SK-N-SH (cell line): ENCODE data around the gene INO80D. TPM values are rescaled to one million over a fixed set of nuclear protein-coding genes. Genes with fewer than 3 reads are reported as not detected.

ENCODE experiments used
- CTCF ChIA-PET: fragments of 300-600, 350-600 bp; formaldehyde crosslinking; extraction: SDS; loops from one replicate; lab custom pipeline; 2021; lab: Yijun Ruan, JAX
- POLR2A ChIA-PET: fragments of 350-600 bp; sonication (Branson Sonifier 250); formaldehyde crosslinking; extraction: SDS; loops from one replicate; lab custom pipeline; 2020; ENCODE audit warnings: antibody characterized with exemption, inconsistent platforms; lab: Yijun Ruan, JAX
- DNase-seq: peaks from one replicate; pipeline ENCODE4 v3.0.0; 2012
- H2AFZ ChIP-seq: fragments of 200-600 bp; sonication (generic); 2 replicates; pipeline ENCODE4 v1.8.1; 2016; ENCODE audit warnings: antibody characterized with exemption, mild to moderate bottlenecking, low read depth
- H3F3A ChIP-seq: fragments of 200-600 bp; sonication (generic); replicated peaks from 2 replicates; pipeline ENCODE3; 2016; ENCODE audit warnings: antibody characterized with exemption, mild to moderate bottlenecking; ENCODE audit not compliant: insufficient read depth
- H3K27ac ChIP-seq, 2 experiments: fragments of 200-500 bp in 1 of 2; fragments of 200-600 bp in 1 of 2; sonication (Bioruptor generic) in 1 of 2; sonication (generic), shearing (Covaris generic) in 1 of 2; 2 replicates each; pipeline versions ENCODE4 v1.5.1 to v1.6.1; 2014 to 2016; ENCODE audit warnings: low read depth in 2 of 2, inconsistent platforms in 1 of 2, low read length in 1 of 2, mild to moderate bottlenecking in 1 of 2, mixed read lengths in 1 of 2
- H3K27me3 ChIP-seq: fragments of 200-600 bp; sonication (generic), shearing (Covaris generic); 2 replicates; pipeline ENCODE4 v1.6.1; 2016; ENCODE audit warnings: mixed run types; ENCODE audit not compliant: insufficient read depth
- H3K36me3 ChIP-seq, 2 experiments: fragments of 200-500 bp in 1 of 2; fragments of 200-600 bp in 1 of 2; sonication (Bioruptor generic) in 1 of 2; sonication (generic) in 1 of 2; replicated peaks in 1 of 2; 2 replicates each; pipeline versions ENCODE3 to v1.5.1; 2014 to 2016; ENCODE audit warnings: low read length in 1 of 2, mild to moderate bottlenecking in 1 of 2; ENCODE audit not compliant: insufficient read depth in 2 of 2, control insufficient read depth in 1 of 2
- H3K4me1 ChIP-seq, 2 experiments: fragments of 200-500 bp in 1 of 2; fragments of 200-600 bp in 1 of 2; sonication (Bioruptor generic) in 1 of 2; sonication (generic), shearing (Covaris generic) in 1 of 2; 2 replicates each; pipeline versions ENCODE4 v1.5.1 to v1.6.1; 2014 to 2016; ENCODE audit warnings: low read depth in 1 of 2, low read length in 1 of 2, mixed run types in 1 of 2; ENCODE audit not compliant: insufficient read depth in 2 of 2, control insufficient read depth in 1 of 2
- H3K4me2 ChIP-seq: fragments of 200-600 bp; sonication (generic), shearing (Covaris generic); 2 replicates; pipeline ENCODE4 v1.6.1; 2017; ENCODE audit warnings: mixed run types
- H3K4me3 ChIP-seq, 2 experiments: fragments of 200-500 bp in 1 of 2; fragments of 200-600 bp in 1 of 2; sonication (Bioruptor generic) in 1 of 2; sonication (generic), shearing (Covaris generic) in 1 of 2; 2 replicates each; pipeline versions ENCODE4 v1.5.1 to v1.8.1; 2014 to 2016; ENCODE audit warnings: low read depth in 2 of 2, inconsistent platforms in 1 of 2, low read length in 1 of 2, mild to moderate bottlenecking in 1 of 2, mixed read lengths in 1 of 2, moderate library complexity in 1 of 2
- H3K79me2 ChIP-seq: fragments of 200-600 bp; sonication (generic); 2 replicates; pipeline ENCODE4 v1.8.1; 2017; ENCODE audit warnings: mild to moderate bottlenecking; ENCODE audit not compliant: insufficient read depth
- H3K9ac ChIP-seq: fragments of 200-600 bp; sonication (generic); 2 replicates; pipeline ENCODE4 v1.6.1; 2017; ENCODE audit warnings: mixed run types
- H3K9me2 ChIP-seq: fragments of 200-600 bp; sonication (generic); 2 replicates; pipeline ENCODE4 v1.6.1; 2017; ENCODE audit warnings: mixed run types
- H3K9me3 ChIP-seq: fragments of 200-600 bp; sonication (generic); 2 replicates; pipeline ENCODE4 v1.6.1; 2017; ENCODE audit warnings: mixed run types, mild to moderate bottlenecking, moderate library complexity
- H4K20me1 ChIP-seq: fragments of 200-600 bp; sonication (generic); 2 replicates; pipeline ENCODE4 v1.6.1; 2017; ENCODE audit warnings: mild to moderate bottlenecking, mixed run types; ENCODE audit not compliant: insufficient read depth
- CTCF ChIP-seq: fragments of 200-600 bp; sonication (generic); IDR thresholded peaks from 2 replicates; pipeline ENCODE4 v1.6.1; 2017; ENCODE audit warnings: antibody characterized with exemption, mild to moderate bottlenecking, moderate library complexity
- ELF1 ChIP-seq: IDR thresholded peaks from 2 replicates; pipeline ENCODE4 v1.4.0; 2012
- EZH2phosphoT487 ChIP-seq: fragments of 200-600 bp; sonication (generic); IDR thresholded peaks from 2 replicates; pipeline ENCODE4 v1.6.1; 2017; ENCODE audit warnings: low read depth, mixed run types, mild to moderate bottlenecking, antibody characterized with exemption, moderate library complexity, borderline replicate concordance
- FOXJ3 ChIP-seq: sonication (generic); formaldehyde crosslinking; IDR thresholded peaks from 2 replicates; pipeline ENCODE4 v1.5.1; 2020; ENCODE audit warnings: mild to moderate bottlenecking, missing genetic modification reagents
- FOXM1 ChIP-seq: IDR thresholded peaks from 2 replicates; pipeline ENCODE4 v1.4.0; 2012; ENCODE audit warnings: low read depth, mild to moderate bottlenecking
- GABPA ChIP-seq: IDR thresholded peaks from 2 replicates; pipeline ENCODE4 v1.4.0; 2012; ENCODE audit warnings: low read depth, mild to moderate bottlenecking
- IRF3 ChIP-seq: fragments of 150-350 bp; IDR thresholded peaks from 2 replicates; pipeline ENCODE4 v1.6.1; 2016; ENCODE audit warnings: mild to moderate bottlenecking, low read depth, low read length
- JUND ChIP-seq: IDR thresholded peaks from 2 replicates; pipeline ENCODE4 v1.4.0; 2012
- MXI1 ChIP-seq: IDR thresholded peaks from 2 replicates; pipeline ENCODE4 v1.6.1; 2012; ENCODE audit warnings: mild to moderate bottlenecking, low read depth, low read length, improper control_type of control experiment
- POLR2AphosphoS5 ChIP-seq: IDR thresholded peaks from 2 replicates; pipeline ENCODE4 v1.6.1; 2012; ENCODE audit warnings: low read depth, low read length
- RCOR1 ChIP-seq: fragments of 150-350 bp; IDR thresholded peaks from 2 replicates; pipeline ENCODE4 v1.6.1; 2017; ENCODE audit warnings: antibody characterized with exemption, low read length
- RFX5 ChIP-seq: IDR thresholded peaks from 2 replicates; pipeline ENCODE4 v1.6.1; 2012; ENCODE audit warnings: mild to moderate bottlenecking, improper control_type of control experiment, low read length
- RXRA ChIP-seq: IDR thresholded peaks from 2 replicates; pipeline ENCODE4 v1.4.0; 2012; ENCODE audit warnings: low read depth, mild to moderate bottlenecking, borderline replicate concordance
- SIN3A ChIP-seq: IDR thresholded peaks from 2 replicates; pipeline ENCODE4 v1.6.1; 2012; ENCODE audit warnings: low read depth, mild to moderate bottlenecking, low read length, moderate library complexity, borderline replicate concordance
- TAF1 ChIP-seq: IDR thresholded peaks from 2 replicates; pipeline ENCODE4 v1.6.1; 2012; ENCODE audit warnings: low read depth, mild to moderate bottlenecking, low read length, moderate library complexity, borderline replicate concordance
- TEAD4 ChIP-seq: IDR thresholded peaks from 2 replicates; pipeline ENCODE4 v1.4.0; 2012; ENCODE audit warnings: mild to moderate bottlenecking, borderline replicate concordance; ENCODE audit not compliant: insufficient read depth
- USF2 ChIP-seq: fragments of 150-350 bp; IDR thresholded peaks from 2 replicates; pipeline ENCODE4 v1.6.1; 2017; ENCODE audit warnings: antibody characterized with exemption, low read length, low read depth, borderline replicate concordance
- YY1 ChIP-seq: IDR thresholded peaks from 2 replicates; pipeline ENCODE4 v1.4.0; 2012; ENCODE audit warnings: low read depth, mild to moderate bottlenecking
- WGBS: methylation state at CpG from one replicate; pipeline ENCODE4 v1.1.6; 2017; ENCODE audit warnings: low lambda C conversion rate; 5-methylcytosine and 5-hydroxymethylcytosine counted together
- polyA plus RNA-seq, 3 experiments: library from polyadenylated mRNA; depleted of rRNA; stranded (reverse); fragments of >200 nt; gene quantifications; 2 replicates each; pipeline ENCODE4 v1.2.3, GENCODE V29; 2012

The INO80D gene
- polyA plus RNA-seq, 1 of the 3 experiments (the other 2 are of a cell fraction), result 0.69 TPM

DNA sequence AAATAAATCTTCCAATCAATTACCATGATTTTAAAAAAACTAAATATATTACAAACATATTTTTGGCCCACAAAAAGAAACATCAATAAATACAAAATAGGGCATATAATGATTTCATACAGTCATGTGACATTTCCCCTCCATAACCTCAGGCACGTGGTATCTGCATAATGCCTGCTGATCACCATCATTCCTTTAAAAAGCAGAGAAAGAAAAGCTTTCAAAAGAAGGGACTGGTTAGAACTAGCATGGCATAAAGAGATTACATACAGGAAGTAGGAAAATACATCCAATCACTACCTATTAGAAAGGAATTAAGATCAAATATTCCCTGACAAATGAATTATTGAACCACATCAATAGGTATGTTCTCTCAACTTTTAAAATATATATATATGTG, 83.5 kb downstream of the INO80D start:
- H4K20me1 ChIP-seq, result no peaks in the 10 kb centered on the region
- no peak overlapping the region for H3K4me2 ChIP-seq
- H3F3A ChIP-seq, result no peaks in the 10 kb centered on the region
- no peak overlapping the region for H3K9ac ChIP-seq
- WGBS, result 91% methylated on average over 1 of the region's 1 CpG
- H3K79me2 ChIP-seq, result no peaks in the 10 kb centered on the region
- peaks cover 0 to 4% of the 10 kb centered on the region in 2 experiments; a peak in 3 of 4 replicates for H3K4me1 ChIP-seq
- no peak overlapping the region for H2AFZ ChIP-seq
- ChIA-PET POLR2A (no interaction called here), CTCF (interaction anchor here (0.8 to 2.0 kb wide), 3 partner anchors 11 to 226 kb away, joined by 3 to 5 read pairs (median 3); no protein-coding TSS in a partner anchor)
- H3K36me3 ChIP-seq, result peaks cover 19 to 24% of the 10 kb centered on the region in 2 experiments
- H3K27ac ChIP-seq, result no peak overlapping the region
- TF ChIP-seq JUND (no peak), SIN3A (no peak), IRF3 (no peak), TAF1 (no peak), RCOR1 (no peak), ELF1 (no peak), YY1 (no peak), FOXJ3 (CRISPR knock-in tag) (no peak), GABPA (no peak), MXI1 (no peak), FOXM1 (no peak), RXRA (no peak), TEAD4 (no peak), POLR2AphosphoS5 (no peak), EZH2phosphoT487 (no peak), RFX5 (no peak), CTCF (no peak), USF2 (no peak)
- H3K9me3 ChIP-seq, result no peaks in the 10 kb centered on the region
- no peaks in the 10 kb centered on the region for H3K27me3 ChIP-seq
- H3K9me2 ChIP-seq, result no peaks in the 10 kb centered on the region
- H3K4me3 ChIP-seq, result no peak overlapping the region
- no peak for DNase-seq
